Inflammatory macrophage treated with lipopolysaccharide for 4 hours (primary cell): Measurements from ENCODE around the gene GALNT13.

Experiments
- DNase-seq: peaks from one replicate; pipeline ENCODE4 v3.0.0-alpha.2; 2020

The GALNT13 gene

DNA sequence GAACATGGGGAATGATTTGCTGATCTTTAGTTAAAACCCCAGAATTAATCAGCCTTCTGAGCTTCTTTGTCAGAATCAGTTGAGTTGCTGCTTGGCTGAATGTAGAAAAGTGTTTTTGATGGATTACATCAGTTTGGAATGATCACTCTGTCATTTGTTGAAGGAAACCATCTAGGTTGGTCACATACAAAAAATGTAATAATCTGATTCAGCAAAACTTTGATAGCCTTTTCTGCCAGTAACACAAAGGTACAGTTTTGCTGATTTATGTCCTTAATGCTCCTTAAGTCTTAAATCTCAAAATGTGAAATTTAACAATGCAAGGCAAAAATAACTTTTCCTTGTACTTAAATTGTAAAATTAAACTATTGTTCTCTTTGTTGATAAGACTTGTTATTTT is 74.3 kb downstream of the GALNT13 start:
- no peak for DNase-seq

GRCh38 chr2:153953761-153954160 is 82.0 kb downstream of the GALNT13 start:
- DNase-seq = no peak

DNA sequence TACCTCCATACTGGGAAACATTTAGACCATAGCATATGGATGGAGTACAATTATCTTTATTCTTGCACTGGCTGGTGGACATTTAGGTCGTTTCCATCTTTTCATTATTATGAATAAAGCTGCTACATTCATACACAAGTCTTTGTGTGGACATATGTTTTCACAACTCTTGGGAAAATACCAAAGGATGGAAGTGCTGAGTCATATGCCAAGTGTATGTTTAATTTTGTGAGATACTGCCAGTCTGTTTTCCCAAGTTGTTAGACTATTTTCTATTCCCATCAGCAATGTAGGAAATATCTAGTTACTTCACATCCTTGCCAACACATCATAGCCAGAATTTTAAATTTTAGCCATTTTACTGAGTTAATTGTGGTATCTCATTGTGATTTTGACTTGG is 91.5 kb downstream of the GALNT13 start:
- DNase-seq = no peak

GRCh38 chr2:153967248-153967973 is 95.7 kb downstream of the GALNT13 start:
- DNase-seq = no peak

GRCh38 chr2:153971250-153971649 is 99.5 kb downstream of the GALNT13 start:
- DNase-seq = no peak

DNA sequence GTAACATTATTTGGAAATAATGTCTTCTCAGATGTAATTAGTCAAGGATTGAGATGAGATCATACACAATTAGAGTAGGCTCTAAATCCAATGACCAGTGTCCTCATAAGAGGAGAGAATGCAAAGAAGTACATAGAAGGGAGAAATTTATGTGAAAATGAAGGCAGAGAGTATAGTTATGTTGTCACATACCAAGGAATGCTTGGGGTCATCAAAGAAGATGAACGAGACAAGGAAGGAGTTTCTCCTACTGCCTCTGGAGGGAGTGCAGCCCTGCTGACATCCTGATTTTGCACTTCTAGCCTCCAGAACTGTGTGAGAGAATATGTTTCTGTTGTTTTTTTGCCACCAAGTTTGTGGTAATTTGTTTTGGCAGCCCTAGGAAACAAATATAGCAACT is 100.1 kb downstream of the GALNT13 start:
- DNase-seq = no peak

DNA sequence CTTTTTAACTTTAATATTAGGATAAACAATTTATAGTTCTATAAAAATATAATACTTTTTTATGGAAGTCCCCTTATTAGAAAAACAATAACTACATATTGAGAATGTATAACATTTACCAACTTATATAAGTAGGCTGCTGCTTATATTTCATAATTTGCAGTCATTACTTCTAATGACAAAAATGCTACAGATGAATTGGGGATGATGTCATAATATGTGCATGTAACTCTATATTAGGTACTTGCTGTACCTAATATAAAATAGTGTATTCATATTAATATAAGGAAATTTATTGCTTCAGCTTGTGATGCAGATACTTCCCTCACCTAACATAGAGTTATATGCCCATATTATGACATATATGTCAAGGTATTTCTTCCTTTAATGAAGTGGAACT is 100.7 kb downstream of the GALNT13 start:
- no peak for DNase-seq

- DNase-seq = no peak
Measured at GRCh38 chr2:153986488-153987229, 114.9 kb downstream of the GALNT13 start.

DNA sequence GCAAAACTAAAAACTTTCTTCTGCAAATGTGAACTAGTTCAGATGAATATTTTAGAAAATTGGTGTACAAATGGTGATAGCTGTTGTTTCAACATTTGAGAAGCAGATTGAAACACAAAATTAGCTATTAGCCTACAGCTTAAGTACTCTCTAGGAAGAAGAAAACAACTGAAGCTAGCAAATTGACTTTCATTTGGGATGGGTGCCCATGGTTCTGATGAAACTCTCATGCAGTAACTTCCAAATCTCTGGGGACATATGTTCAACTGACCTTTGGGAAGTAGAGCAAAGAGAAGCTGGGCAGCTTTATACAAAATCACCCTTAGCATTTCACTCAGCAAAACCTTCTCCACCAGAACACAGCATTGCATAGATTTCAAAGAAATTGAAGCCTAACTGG is 119.0 kb downstream of the GALNT13 start:
- no peak for DNase-seq

GRCh38 chr2:154013514-154013913 is 141.8 kb downstream of the GALNT13 start:
- DNase-seq = no peak

DNA sequence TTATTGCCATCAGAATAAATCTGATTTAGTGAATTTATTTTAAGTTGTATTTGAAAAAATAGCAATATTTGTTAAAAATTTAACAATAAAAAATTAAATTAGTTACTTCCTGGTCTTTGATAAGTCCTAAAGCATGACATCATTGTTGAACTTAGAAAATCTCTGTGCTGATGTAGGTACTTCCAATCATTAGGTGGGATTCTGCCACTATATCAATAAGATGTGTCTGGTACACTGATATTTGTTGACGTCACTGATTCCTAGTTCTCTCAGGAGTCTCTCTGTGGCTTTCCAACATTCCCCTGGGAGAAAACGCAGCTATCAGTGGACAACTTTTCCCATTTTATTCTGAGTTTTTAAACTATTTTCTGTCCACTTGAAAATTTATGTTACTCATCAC is 143.5 kb downstream of the GALNT13 start:
- DNase-seq = no peak

GRCh38 chr2:154029504-154029903 is 157.8 kb downstream of the GALNT13 start:
- DNase-seq = no peak

DNA sequence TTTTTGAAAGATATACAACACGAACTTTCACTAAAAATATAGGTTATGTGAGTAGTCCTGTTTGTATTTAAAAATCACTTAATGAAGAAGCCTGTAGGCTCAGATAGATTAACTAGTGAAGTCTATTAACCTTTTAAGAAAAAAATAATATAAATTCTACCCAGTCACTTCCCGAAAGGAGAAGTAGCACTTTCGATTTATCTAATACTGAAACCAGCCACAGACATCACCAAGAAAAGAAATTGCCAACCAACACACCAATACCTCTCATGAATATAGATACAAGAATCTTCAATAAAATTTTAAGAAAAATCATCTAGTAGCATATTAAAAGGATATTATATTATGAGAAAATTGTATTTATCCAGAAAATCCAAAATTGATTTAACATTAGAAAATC is 160.5 kb downstream of the GALNT13 start:
- DNase-seq = no peak

DNA sequence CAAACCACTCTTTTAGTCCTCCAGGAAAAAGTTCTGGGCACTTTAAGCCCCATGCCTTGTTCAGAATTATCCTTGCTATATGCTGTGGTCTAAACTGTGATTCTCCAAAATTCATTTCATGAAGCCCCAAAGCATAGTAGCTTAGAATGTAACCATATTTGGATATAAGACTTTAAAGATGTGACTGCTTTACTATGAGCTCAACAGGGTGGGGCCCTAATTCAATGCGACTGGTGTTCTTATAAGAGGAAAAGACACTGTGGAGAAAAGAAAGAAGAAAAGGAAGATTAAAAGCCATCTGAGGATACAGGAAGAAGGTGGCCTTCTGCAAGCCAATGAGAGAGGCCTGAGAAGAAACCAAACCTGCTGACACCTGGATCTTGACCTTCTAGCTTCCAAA is 174.8 kb downstream of the GALNT13 start:
- DNase-seq = no peak

- DNase-seq = no peak
Measured at GRCh38 chr2:154048905-154049304, 177.2 kb downstream of the GALNT13 start.

GRCh38 chr2:154049561-154049960 is 177.8 kb downstream of the GALNT13 start:
- no peak for DNase-seq

GRCh38 chr2:154067124-154067523 is 195.4 kb downstream of the GALNT13 start:
- no peak for DNase-seq

GRCh38 chr2:154078926-154079325 is 207.2 kb downstream of the GALNT13 start:
- DNase-seq = no peak

DNA sequence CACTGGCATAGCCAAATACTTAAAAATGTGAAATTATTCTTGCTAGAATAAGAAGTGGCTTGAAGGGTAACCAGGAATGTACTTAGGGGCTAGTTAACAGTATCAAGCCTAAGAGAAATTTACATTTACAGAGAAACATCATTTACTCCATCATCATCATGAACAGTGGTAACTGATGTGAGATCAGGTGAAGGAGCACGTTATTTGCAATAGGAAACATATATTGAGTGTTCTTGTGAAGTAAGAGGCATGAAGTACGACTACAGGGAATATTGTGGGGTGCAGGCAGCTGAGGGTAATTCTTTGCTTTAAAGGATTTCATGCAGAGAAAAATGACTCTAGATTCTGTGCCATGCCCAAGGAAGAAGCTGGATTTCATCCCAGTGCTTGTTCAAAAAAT is 220.8 kb downstream of the GALNT13 start:
- DNase-seq = no peak

DNA sequence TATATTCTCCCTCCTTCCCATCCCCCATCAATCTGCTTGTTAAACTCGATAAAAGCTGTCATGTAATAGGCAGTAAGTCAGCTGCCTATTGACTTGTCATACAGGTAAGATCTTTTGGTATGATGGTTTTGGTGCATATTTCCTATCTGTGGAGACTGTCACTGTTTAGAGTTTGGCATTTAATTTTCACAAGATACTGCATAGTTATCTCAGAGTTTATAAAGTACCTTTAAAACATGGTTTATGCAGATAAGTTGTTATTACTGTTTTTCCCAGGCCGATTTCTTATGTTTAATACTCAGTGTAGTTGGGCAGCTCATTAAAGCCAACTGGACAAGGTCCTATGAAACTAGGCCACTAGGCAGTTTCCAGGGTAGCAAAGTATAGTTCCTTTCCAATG is 222.1 kb downstream of the GALNT13 start:
- no peak for DNase-seq

DNA sequence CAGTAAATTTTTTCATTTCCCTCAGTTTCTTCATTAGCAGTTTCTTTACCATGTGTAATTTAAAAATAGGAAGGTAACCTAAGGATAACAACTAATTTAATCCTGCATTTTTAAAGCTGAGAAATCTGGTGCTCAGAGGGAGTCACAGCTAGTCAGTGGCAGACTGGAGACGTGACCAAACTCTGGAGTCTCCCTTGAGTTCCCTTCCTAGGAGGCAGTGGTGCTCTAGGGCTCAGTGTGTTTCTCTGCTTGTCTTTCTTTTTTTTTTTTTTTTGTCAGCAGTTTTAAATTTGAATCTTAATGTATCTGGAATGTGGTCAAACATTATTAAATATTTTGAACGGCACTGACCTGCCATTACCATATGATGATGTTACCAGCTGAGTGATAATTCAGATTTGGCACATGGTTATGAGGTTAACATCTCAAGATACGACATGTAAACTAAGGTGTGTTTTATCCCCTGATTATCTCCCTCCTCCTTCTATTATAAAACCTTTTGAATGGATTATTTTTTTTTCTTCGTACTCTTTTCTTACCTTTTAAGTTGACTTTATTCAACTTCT is 226.2 kb downstream of the GALNT13 start:
- DNase-seq = no peak

- DNase-seq = no peak
Measured at GRCh38 chr2:154120706-154121105, 249.0 kb downstream of the GALNT13 start.

DNA sequence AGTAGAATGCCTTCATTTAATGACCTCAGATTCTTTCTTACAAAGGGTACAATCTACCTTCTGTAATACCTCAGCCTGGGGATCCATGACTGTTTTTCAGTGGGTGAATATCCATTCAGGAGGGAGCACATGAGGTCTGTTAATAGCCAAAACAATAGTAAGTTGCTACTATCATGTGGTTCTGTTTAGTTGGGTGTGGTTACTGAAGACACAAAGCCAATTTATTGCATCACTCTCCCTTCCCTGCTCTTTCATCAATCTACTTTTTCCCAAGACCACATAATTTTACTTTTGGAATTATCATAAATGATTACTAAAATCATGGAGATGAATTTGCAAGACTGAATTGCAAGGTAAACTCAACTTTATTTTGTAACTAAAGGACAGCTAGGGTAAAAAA is 254.2 kb downstream of the GALNT13 start:
- DNase-seq = no peak

GRCh38 chr2:154130821-154131220 is 259.1 kb downstream of the GALNT13 start:
- no peak for DNase-seq
